HG02943 (cell line): ENCODE results near the gene KLHL30.
"Not testable (repeated sequence)": the region's sequence is repeated elsewhere in the genome, so short reads cannot be mapped to it uniquely, and the experiment has no call there.

Source experiments
- ATAC-seq: cut with Tn5 transposase; IDR thresholded peaks from one replicate; pipeline ENCODE4 v1.9.1; 2021; ENCODE audit warnings: mild to moderate bottlenecking, low read depth, moderate library complexity; ENCODE audit not compliant: unreplicated experiment

Gene KLHL30

DNA sequence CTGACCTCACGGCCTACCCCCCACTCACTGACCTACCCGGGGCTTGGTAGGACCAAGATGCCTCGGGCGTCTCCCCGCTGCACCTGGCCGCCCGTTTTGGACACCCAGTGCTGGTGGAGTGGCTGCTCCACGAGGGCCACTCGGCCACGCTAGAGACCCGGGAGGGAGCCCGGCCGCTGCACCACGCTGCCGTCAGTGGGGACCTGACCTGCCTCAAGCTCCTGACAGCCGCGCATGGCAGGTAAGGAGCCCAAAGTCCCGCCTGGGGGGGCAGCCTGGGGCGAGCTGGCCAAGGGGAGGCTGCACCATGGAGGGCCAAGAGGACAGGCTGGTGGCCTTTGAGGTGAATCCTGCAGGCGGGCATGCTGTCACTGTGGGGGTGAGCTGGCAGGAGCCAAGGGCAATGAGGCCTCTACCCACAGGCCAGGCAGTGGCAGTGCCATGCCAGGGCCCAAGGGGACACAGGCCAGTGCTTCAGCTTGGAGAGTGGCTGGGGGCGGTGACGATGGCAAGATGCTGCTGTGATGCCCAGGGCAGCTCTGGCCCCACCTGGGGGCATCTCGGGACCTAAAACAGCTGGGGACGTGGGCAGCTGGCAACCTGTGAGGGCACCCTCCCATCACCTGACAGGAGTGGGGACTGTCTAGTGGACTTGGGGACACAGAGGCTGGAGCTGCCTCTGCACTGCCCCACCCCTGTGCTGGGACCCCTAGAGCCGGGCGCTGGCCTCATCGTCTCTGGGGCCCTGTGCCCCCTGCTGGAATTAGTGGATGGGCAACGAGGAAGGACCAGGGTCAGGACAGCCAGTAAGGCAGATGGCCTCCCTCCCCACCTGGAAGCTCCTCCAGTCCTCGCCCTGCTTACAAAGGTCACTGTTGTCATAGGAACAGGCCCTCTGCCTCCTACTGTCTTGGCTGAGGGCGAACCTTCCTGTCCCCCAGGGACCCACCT lies 36.3 kb upstream of the KLHL30 start:
- ATAC-seq: no peak

GRCh38 chr2:238102865-238103264 lies 35.6 kb upstream of the KLHL30 start:
- no peak for ATAC-seq

- ATAC-seq: no peak
Observed at GRCh38 chr2:238103465-238104225, 34.8 kb upstream of the KLHL30 start.

DNA sequence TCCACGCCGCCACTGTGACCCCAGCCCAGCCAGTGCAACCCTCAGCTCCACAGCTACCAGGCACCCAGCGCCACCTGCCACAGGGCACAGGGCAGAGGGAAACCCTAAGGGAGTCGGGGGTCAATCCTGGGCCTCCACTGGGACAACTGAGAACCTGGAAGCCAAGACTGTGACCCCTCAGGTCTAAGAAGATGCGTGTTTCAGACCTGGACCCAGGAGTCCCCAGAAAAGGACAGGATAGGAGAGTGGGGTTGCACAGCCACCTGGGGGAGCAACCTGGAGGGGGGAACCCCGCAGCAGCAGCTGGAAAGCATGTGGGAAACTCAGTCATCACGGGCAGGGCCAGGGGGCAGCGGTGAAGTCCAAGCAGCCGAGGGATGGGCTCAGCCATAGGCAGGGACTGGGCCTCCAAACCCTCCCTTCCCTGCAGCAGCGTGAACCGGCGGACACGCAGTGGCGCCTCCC lies 34.2 kb upstream of the KLHL30 start:
- no peak for ATAC-seq

- ATAC-seq: no peak
Observed at GRCh38 chr2:238104691-238105371, 33.6 kb upstream of the KLHL30 start.

- no peak for ATAC-seq
Observed at GRCh38 chr2:238105506-238106338, 32.7 kb upstream of the KLHL30 start.

GRCh38 chr2:238106339-238106697 lies 32.1 kb upstream of the KLHL30 start:
- ATAC-seq: no peak

DNA sequence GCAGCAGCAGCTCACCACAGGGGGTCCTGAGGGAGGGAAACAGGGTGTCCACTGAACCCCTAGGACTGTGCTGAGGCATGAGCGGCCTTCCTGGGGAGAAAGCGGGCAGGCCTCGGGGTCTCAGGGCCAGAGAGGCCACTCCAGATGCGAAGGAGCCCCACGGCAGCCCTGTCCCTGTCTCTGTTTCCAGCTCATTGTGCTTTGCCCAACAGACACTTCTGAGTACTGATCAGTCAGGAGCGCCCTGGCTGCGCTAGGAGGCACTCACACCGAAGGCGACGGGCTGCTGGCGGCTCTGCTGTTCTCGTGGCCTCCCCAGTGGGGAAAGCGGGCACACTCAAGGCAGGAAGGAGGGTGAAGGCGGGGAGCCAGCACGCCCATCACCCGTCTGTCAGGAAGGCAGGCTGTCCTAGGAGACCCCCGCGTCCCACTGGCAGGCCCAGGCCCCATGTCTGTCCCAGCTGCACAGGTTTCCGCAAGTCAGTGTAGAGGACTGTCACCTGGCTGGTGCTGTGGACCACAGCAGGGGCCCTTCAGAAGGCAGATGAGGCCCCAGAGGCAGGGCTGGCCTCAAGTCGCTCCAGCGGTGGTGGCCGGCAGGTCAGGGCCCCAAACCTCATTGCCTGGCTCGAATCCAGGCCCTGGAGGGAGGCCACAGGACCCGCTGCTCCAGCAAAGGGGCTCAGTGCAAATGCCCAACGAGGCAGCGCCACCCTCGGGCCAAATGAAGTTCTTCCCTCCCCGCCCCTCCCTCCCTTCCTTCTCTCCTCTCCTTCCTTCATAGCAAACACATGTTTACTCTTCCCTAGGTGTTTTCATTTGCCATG lies 31.6 kb upstream of the KLHL30 start:
- peak; percentile 14 for ATAC-seq

- peak; percentile 68 for ATAC-seq
Observed at GRCh38 chr2:238107525-238108422, 30.7 kb upstream of the KLHL30 start.

DNA sequence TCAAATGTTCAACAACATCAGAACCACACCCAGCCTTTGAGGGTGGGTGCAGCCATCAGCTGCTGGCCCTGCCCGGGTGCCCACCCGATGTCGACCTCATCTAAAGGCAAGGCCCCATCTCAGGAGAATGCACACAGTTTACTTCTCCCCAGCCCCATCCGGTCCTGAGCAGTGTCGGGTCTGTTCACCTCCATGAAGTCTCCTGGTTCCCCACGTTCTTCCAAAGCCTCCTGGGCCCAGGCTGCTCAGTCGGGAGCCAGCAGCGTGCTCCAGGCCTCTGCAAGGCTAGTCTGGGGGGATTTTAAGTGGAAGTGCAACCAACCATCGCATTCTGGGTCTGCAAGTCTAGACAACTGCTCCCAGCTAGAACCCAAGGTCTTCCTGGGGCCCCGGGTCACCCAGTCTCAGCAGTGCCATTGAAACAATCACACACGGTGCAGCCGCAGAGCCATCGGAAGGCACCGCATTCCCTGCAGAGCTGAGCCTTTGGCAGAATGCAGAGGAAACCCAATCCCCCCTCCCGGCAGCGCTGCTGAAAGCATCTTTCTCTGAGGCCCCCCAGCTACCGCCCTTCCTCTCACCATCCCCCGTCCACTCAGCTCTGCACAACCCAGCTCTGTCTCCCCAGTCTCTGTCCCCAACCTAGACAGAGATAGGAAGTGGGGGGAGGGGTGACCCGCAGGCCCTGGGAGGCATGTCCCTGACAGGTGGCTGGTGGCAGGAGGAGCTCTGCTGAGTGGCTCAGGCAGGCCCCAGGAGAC lies 29.9 kb upstream of the KLHL30 start:
- ATAC-seq: peak; percentile 54

DNA sequence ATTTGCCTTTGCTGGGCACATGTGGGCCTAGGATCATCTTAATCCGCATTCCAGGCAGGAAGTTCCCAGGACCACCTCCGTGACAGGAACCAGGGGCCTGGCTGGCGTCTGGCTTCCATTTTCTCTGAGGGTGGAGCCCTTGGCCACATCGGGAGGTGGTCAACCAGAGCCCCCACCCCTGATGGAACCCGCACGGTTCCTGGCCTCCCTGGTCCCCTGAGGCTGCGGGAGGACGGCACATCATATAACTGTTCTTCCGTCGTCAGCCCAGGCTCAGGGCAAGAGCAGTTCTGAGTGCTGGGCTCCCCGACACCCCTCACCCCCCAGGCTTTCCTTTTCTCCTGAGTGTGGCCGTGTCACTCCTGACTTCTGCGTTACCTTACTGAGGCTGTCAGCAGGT lies 24.9 kb upstream of the KLHL30 start:
- ATAC-seq: no peak

DNA sequence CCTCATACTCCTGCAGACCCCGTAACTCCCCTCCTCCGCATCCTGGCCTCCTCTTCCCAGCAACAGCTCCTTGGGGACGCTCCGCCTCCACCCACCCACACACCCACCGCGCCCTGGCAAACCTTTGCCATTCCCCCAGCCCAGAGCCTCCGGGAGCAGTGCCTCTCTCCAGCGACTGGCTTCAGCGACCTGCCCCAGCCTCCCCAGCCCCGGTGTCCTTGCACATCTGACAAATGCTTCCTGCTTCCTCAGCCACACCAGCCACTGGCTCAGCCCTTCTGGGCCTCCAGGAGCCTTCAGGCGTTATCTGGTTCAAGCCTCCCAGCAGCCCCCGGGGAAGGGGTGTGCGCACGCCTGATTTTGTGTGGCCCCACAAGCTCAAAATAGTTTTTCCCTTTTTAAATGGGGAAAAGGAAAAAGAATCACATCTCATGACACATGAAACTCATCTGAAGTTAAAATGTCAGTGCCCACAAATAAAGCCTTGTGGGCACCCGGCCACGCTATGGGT lies 24.1 kb upstream of the KLHL30 start:
- ATAC-seq: no peak

DNA sequence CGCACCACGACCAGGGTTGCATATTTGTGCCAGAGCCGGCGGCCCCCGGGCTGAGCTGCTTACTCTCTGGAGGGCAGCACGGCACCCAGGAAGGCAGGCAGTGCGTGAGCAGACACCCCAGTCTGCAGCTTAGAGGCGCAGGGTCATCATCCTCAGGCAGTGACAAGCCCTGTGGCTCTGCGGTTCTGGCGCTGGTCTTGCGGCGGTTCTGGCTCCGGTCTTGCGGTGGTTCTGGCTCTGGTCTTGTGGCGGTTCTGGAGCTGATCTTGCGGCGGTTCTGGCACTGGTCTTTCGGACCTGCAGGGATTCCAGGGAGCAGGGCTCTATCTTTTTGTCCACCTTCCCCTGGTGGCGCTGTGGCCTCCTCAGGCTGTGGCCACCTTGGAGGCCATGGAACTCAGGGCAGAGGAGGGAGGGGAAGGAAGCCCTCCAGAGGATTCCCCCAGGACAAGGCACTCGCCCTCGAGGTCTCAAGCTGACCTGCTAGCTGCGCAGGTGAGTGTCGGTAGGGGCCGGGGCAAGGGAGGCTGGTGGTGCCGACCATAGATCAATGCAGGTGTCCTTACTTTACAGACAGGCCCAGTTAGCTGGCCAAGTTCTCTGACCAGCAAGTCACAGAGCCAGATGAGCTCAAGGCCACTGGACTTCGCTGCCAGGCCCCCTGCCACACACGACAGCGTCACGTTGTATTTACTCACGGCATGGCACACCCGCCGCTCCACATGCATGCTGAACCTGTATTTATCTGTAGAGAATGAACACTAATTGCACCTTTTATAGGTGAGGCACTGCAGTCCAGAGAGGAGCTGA lies 23.4 kb upstream of the KLHL30 start:
- no peak for ATAC-seq

- not testable (repeated sequence) for ATAC-seq
Observed at GRCh38 chr2:238115709-238116108, 22.8 kb upstream of the KLHL30 start.

DNA sequence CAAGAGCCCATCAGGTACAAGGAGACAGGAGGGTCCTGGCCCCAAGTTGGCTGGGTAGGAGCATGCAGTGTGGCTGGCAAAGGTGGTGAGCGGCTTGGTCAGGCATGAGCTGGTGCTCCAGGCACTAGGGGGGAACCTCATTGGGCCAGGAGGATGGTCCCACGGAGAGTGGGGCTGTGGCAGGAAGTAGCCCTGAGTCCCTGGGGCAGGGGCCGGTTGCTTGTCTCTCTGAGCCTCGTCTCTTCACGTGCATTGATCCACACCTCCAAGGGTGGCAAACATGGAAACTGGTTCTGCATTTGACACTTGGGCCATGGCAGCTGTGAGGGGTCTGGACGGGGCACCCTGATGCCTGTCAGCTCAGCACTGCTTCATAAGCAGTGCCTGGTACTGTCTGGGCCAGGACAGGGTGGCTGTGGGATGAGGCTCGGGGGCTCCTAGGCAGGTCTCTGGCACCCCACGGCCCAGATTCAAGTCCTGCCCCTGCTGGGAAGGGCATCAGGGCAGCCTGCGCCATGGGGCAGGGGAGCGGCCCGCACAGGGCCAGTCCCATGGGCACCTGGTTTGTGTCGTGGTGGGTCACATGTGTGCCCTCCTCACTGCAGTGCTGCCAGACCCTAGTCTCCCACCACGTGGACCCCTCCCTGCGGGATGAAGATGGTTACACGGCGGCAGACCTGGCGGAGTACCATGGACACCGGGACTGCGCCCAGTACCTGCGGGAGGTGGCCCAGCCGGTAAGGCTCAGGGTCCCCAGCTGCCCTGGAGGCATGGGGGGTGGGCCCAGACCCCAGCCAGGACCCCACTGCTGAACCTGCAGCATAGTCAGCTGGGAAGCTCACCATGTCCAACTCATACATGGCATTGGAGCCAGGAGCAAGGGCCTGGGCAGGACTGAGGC lies 21.9 kb upstream of the KLHL30 start:
- no peak for ATAC-seq
